ENCODE results near the gene ANAPC5. TPM values are rescaled to one million over a fixed set of nuclear protein-coding genes. Genes with fewer than 3 reads are reported as not detected.
A peak's percentile ranks its signal among the peaks of the same experiment; 100 is the strongest.
"Not testable (repeated sequence)": the region's sequence is repeated elsewhere in the genome, so short reads cannot be mapped to it uniquely, and the experiment has no call there.

Gene ANAPC5
- total RNA-seq, 1 donor = 180 TPM

DNA sequence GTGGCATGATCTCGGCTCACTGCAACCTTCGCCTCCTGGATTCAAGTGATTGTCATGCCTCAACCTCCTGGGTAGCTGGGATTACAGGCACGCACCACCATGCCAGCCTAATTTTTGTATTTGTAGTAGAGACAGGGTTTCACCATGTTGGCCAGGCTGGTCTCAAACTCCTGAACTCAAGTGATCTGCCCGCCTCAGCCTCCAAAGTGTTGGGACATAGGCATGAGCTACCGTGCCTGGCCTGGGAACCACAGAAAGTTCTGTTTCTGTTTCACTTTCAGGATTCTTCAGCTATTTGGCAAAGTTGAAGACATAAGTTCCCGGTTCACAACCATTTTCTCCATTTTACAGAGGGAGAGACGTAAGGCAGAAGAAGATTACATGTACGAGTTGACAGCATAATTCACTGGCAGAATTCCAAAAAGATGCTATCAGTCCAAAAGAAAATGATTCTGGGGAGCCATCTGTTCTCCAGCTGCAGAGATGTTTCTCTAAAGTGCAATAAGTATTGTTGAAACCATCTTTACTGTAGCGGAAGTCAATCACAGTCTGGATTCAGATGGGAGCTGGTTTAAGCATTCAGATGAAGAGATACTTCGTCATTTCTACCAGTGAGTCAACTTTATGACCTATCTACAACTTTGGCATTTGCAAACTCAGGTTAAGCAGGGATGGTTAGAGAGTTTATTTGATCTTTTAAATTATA is 39.6 kb upstream of the ANAPC5 start:
- peak; percentile 96 for DNase-seq (ENCODE audit: low read depth)
- TF ChIP-seq, protein P1, sequence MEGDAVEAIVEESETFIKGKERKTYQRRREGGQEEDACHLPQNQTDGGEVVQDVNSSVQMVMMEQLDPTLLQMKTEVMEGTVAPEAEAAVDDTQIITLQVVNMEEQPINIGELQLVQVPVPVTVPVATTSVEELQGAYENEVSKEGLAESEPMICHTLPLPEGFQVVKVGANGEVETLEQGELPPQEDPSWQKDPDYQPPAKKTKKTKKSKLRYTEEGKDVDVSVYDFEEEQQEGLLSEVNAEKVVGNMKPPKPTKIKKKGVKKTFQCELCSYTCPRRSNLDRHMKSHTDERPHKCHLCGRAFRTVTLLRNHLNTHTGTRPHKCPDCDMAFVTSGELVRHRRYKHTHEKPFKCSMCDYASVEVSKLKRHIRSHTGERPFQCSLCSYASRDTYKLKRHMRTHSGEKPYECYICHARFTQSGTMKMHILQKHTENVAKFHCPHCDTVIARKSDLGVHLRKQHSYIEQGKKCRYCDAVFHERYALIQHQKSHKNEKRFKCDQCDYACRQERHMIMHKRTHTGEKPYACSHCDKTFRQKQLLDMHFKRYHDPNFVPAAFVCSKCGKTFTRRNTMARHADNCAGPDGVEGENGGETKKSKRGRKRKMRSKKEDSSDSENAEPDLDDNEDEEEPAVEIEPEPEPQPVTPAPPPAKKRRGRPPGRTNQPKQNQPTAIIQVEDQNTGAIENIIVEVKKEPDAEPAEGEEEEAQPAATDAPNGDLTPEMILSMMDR (IDR thresholded peaks at IDR 0.05; ENCODE audit: insufficient read depth, low read depth, low read length) = no peak
- H3K4me3 ChIP-seq (ENCODE audit: low read depth, low read length) = peak overlapping the region; percentile 46

DNA sequence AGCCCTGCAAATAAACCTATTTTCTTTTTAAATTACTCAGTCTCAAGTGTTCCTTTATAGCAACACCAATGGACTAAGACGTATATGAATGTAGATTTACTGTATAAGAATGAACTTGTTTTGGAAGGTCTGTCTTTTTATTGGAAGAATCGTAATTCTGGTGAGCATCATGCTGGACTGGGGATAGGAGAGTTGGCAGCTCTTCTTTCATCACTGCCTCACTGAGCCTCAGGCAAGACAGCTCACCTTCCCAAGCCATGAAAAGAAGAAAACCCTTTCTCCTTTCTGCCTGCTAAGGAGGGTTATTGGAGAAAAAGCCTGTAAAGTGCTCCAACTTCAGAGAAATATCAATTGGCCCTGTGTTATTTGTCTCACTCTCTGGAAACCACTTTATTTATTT is 38.6 kb upstream of the ANAPC5 start:
- H3K4me3 ChIP-seq (ENCODE audit: low read depth, low read length) = no peak overlapping the region
- TF ChIP-seq, protein P1 (IDR thresholded peaks at IDR 0.05; ENCODE audit: insufficient read depth, low read depth, low read length) = no peak
- no peak for DNase-seq (ENCODE audit: low read depth)

DNA sequence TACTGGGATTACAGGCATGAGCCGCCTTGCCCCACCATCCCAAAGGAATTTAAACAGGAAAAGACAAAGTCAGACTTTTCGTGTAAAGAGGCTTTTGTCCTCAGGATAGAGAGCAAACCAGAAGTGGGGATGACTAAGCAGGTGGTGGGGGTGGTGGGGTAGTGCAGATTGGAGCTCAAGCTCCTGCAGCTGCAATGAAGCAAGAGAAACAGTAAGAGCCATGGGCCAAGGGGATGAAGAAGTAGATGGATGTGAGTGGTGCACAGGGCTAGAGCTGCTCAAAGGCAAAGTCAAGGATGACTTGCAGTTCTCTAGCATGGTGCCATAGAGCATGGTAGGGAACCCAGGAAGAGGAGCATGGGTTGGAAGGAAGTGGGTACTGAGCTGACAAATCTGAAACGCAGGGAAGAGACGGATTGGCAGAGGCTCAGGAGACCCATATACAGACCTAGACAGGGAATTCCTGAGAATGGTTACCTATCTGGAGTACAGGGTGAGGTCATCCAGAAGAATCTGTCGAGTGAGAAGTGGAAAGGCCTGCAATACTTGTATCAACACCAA is 36.3 kb upstream of the ANAPC5 start:
- H3K4me3 ChIP-seq (ENCODE audit: low read depth, low read length) = no peak overlapping the region
- TF ChIP-seq, protein P1 (IDR thresholded peaks at IDR 0.05; ENCODE audit: insufficient read depth, low read depth, low read length) = no peak
- DNase-seq (ENCODE audit: low read depth) = peak; percentile 51

DNA sequence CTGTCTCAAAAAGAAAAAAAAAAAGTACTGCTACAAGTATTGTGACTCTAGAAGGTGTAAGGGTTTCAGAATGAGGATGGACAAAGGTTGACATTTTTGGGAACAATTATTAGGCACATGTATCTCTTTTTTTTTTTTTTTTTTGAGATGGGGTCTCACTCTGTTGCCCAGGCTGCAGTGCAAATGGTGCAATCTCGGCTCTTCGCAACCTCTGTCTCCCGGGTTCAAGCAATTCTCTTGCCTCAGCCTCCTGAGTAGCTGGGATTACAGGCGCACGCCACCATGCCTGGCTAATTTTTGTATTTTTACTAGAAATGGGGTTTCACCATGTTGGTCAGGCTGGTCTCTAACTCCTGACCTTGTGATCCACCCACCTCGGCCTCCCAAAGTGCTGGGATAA is 32.7 kb upstream of the ANAPC5 start:
- not testable (repeated sequence) for DNase-seq (ENCODE audit: low read depth); H3K4me3 ChIP-seq (ENCODE audit: low read depth, low read length)

DNA sequence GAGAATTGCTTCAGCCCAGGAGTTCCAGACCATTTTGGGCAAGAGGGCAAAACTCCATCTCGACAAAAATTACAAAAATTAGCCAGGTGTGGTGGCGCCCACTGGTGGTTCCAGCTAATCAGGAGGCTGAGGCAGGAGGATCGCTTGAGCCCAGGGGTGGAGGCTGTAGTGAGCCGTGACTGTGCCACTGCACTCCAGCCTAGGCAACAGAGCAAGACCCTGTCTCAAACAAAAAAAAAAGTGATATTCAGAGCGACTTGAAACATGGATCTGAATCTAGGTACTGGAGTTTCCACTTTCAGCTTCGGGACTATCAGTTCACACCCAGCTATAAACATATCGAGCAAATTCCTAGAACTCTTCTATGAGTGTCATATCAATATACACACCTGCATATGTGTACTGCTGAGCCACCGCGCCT is 31.4 kb upstream of the ANAPC5 start:
- H3K4me3 ChIP-seq (ENCODE audit: low read depth, low read length) = no peak overlapping the region
- TF ChIP-seq, protein P1 (IDR thresholded peaks at IDR 0.05; ENCODE audit: insufficient read depth, low read depth, low read length) = no peak
- no peak for DNase-seq (ENCODE audit: low read depth)

DNA sequence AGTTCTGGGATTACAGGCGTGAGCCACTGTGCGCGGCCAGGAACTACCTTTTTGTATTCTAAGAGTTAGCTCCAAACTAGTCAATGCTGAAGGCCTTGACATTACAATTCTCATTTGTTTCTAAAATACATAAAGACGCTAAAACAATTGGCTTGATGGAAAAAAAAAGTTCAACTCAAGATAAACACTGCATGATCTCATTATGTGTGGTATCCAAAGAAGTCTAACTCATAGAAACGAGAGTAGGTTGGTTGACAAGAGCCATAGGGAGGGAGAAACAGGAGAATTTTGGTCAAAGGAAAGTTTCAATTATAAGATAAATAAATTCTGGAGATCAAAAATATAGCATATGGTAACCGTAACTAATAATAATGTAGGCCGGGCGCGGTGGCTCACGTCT is 27.7 kb upstream of the ANAPC5 start:
- no peak for DNase-seq (ENCODE audit: low read depth)
- H3K4me3 ChIP-seq (ENCODE audit: low read depth, low read length) = no peak overlapping the region
- TF ChIP-seq, protein P1 (IDR thresholded peaks at IDR 0.05; ENCODE audit: insufficient read depth, low read depth, low read length) = no peak

DNA sequence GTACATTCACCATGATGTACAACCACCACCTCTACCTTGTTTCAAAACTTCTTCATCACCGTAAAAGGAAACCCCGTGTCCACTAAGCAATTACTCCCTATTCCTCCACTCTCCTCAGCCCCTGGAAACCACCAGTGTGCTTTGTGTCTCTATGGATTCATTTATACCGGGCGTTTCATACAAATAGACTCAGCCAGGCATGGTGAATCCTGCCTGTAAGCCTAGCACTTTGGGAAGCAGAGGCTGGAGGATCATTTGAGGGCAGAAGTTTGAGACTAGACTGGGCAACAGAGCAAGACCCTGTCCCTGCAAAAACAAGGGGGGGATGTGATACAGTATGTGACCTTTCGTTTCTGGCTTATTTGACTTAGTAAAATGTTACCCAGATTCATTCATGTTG is 26.5 kb upstream of the ANAPC5 start:
- TF ChIP-seq, protein P1 (IDR thresholded peaks at IDR 0.05; ENCODE audit: insufficient read depth, low read depth, low read length) = no peak
- no peak overlapping the region for H3K4me3 ChIP-seq (ENCODE audit: low read depth, low read length)
- DNase-seq (ENCODE audit: low read depth) = no peak
